Glutamatergic neuron (in vitro differentiated cells): ENCODE measurements around the gene C2CD3. TPM values are rescaled to one million over a fixed set of nuclear protein-coding genes. Genes with fewer than 3 reads are reported as not detected.

Source experiments
- DNase-seq: peaks from one replicate; pipeline ENCODE4 v3.0.0; 2022
- H3K27ac Mint-ChIP-seq: one replicate; pipeline ENCODE4 v1.8.0; 2020; ENCODE audit warnings: mild to moderate bottlenecking, mixed read lengths, inconsistent platforms; ENCODE audit not compliant: unreplicated experiment
- H3K27me3 Mint-ChIP-seq: one replicate; pipeline ENCODE4 v1.8.0; 2020; ENCODE audit warnings: mild to moderate bottlenecking, moderate library complexity, mixed read lengths, inconsistent platforms; ENCODE audit not compliant: unreplicated experiment
- H3K36me3 Mint-ChIP-seq: one replicate; pipeline ENCODE4 v1.8.0; 2020; ENCODE audit warnings: mild to moderate bottlenecking, mixed read lengths, inconsistent platforms; ENCODE audit not compliant: unreplicated experiment
- H3K4me1 Mint-ChIP-seq: one replicate; pipeline ENCODE4 v1.8.0; 2020; ENCODE audit warnings: mild to moderate bottlenecking, low read depth, mixed read lengths, inconsistent platforms; ENCODE audit not compliant: unreplicated experiment
- H3K4me3 Mint-ChIP-seq: one replicate; pipeline ENCODE4 v1.8.0; 2020; ENCODE audit warnings: mild to moderate bottlenecking, mixed read lengths, inconsistent platforms; ENCODE audit not compliant: unreplicated experiment
- H3K9me3 Mint-ChIP-seq: one replicate; pipeline ENCODE4 v1.8.0; 2020; ENCODE audit warnings: mild to moderate bottlenecking, moderate library complexity, mixed read lengths, inconsistent platforms; ENCODE audit not compliant: unreplicated experiment
- total RNA-seq: library from RNA; stranded (reverse); fragmentation: NEBNext Ultra II Directional; extraction: Animal tissue kit (Norgen Biotek cat#: 25700); gene quantifications from one replicate; pipeline ENCODE4 v1.2.1, GENCODE V29; 2021; ENCODE audit not compliant: unreplicated experiment
- TF ChIP-seq, protein P1 (sequence below): fragments of 200-600 bp; sonication (generic); IDR thresholded peaks from one replicate; pipeline ENCODE4 v1.5.0; 2021; ENCODE audit not compliant: partially characterized antibody, unreplicated experiment

Gene C2CD3
- total RNA-seq, 1 donor from 2014 or later, result 182 TPM

DNA sequence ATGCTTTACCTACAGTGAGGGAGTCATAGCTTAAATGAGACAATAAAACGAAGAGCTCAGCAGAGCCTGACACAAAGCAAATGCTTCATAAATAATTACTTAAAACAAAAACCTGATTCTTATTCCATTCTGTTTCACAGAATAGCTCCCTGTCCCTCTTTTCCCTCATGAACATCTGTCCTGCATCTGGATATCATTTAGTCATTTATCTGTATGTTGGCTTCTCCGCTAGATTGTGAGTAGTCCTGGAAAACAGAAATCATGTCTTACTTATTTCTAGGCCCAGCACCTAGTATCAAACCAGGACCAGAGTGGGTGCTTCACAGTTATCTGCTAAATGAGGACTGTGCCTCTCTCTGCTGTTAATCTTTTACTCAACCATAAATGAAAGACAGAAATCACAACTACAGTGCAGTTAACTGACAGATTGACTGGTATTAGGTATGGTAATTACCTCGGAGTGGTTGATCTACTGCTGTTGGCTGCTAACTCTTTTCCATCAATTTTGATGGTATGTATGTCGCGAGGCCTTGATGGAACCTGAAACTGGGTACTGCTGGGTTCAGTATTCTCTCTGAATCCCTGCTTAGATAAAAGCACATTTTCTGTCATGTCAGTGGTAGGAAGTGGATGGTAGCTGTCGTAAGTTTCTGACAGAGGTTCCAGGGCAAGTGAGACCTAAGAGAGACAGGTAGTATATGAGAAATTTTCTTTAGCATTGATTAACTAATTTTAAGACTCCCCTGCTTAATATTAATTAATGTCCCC, 31.5 kb downstream of the C2CD3 start:
- Mint-ChIP-seq H3K4me3 (no peak overlapping the region), H3K27ac (no peak overlapping the region), H3K36me3 (no peaks in the 10 kb centered on the region), H3K9me3 (no peaks in the 10 kb centered on the region), H3K4me1 (peaks cover 2% of the 10 kb centered on the region), H3K27me3 (no peaks in the 10 kb centered on the region)
- TF ChIP-seq, protein P1, sequence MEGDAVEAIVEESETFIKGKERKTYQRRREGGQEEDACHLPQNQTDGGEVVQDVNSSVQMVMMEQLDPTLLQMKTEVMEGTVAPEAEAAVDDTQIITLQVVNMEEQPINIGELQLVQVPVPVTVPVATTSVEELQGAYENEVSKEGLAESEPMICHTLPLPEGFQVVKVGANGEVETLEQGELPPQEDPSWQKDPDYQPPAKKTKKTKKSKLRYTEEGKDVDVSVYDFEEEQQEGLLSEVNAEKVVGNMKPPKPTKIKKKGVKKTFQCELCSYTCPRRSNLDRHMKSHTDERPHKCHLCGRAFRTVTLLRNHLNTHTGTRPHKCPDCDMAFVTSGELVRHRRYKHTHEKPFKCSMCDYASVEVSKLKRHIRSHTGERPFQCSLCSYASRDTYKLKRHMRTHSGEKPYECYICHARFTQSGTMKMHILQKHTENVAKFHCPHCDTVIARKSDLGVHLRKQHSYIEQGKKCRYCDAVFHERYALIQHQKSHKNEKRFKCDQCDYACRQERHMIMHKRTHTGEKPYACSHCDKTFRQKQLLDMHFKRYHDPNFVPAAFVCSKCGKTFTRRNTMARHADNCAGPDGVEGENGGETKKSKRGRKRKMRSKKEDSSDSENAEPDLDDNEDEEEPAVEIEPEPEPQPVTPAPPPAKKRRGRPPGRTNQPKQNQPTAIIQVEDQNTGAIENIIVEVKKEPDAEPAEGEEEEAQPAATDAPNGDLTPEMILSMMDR, result no peak
- no peak for DNase-seq

DNA sequence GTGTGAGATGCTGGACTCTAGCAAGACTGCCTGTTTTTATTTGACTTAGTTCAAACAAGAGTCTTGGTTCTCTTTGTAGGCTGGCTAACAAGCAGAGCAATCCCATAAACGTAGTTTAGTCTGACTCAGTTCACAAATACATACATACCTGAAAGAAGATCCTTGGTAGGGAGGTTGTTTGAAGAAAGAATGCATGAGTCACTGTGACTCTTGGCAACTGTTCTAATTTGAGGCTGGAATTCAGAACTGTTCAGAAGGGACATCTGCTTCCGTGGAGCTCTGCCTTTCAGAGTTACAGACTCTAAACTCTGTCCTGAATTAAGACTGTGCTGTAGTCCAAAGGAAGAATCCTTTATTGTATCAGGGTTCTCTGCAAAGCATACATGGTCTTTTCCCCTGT, 32.2 kb downstream of the C2CD3 start:
- no peak overlapping the region for H3K4me3 Mint-ChIP-seq
- H3K4me1 Mint-ChIP-seq, result peaks cover 2% of the 10 kb centered on the region
- no peaks in the 10 kb centered on the region for H3K27me3 Mint-ChIP-seq
- no peak overlapping the region for H3K27ac Mint-ChIP-seq
- DNase-seq, result no peak
- TF ChIP-seq, protein P1, result no peak
- H3K36me3 Mint-ChIP-seq, result no peaks in the 10 kb centered on the region
- no peaks in the 10 kb centered on the region for H3K9me3 Mint-ChIP-seq

DNA sequence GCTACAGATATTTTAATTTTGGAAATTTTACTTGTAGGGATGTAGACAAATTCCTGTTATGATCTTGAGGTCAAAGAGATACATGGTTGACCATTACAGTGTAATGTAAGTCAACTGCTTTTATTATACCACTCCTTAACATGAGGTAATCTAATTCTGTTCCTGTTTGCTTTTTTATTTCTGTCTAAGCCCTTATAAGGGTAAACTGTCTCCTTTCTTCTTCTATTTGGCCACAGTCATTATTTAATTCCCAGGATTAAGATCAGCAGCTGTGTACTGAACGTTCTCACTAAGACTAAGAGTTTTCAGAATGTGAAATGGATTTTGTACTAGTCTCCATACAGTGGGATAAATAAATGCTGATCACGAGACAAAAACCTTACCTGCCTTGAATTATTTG, 32.8 kb downstream of the C2CD3 start:
- TF ChIP-seq, protein P1, result no peak

DNA sequence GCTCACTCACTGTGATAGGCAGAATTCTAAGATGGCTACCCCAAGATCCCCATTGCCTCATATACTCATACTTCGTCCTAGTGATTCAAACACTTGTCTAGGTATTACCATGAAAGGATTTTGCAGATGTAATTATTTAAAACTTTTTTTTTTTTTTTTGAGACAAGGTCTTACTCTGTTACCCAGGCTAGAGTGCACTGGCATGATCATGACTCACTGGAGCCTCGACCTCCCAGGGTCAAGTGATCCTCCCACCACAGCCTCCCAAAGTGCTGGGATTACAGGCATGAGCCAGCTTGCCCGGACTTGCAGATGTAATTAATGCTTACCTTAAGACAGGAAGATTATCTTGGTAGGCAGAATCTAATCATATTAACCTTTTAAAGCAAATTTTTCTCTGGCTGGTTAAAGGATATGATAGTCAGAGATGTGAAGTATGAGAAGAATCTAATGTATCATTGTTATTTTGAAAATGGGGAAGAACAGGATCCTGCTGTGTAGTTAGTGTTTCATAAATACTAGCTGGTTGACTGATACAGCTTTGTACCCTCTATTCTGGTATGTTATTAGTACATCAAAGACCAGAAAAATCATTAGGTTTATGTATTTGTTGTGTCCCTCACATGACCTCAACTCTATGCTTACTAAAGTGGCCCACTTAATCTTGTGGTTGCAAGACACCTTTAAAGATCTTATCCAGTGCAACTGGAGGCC, 35.5 kb downstream of the C2CD3 start:
- Mint-ChIP-seq H3K4me1 (peaks cover 2% of the 10 kb centered on the region), H3K36me3 (no peaks in the 10 kb centered on the region), H3K9me3 (peaks cover 2% of the 10 kb centered on the region), H3K4me3 (no peak overlapping the region), H3K27ac (no peak overlapping the region), H3K27me3 (no peaks in the 10 kb centered on the region)
- TF ChIP-seq, protein P1, result no peak
- DNase-seq, result no peak

More for the DNA sequence above, 32.8 kb downstream of the C2CD3 start:
- DNase-seq, result no peak
- Mint-ChIP-seq H3K4me3 (no peak overlapping the region), H3K36me3 (no peaks in the 10 kb centered on the region), H3K9me3 (no peaks in the 10 kb centered on the region), H3K27me3 (no peaks in the 10 kb centered on the region), H3K4me1 (peaks cover 2% of the 10 kb centered on the region), H3K27ac (no peak overlapping the region)

DNA sequence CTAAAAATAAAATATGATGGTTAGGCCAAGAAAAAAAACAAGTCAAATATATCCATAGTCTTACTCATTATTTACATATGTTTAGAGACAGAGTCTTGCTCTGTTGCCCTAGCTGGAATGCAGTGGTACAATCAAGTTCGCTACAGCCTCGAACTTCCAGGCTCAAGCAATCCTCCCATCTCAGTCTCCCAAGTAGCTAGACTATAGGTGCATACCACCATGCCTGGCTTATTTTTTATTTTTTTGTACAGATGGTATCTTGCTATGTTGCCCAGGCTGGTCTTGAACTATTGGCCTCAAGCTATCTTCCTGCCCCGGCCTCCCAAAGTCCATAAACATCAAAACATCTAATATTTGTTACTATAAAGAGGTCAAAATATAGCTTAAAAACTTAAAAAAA, 36.1 kb downstream of the C2CD3 start:
- no peak for DNase-seq
- no peak overlapping the region for H3K27ac Mint-ChIP-seq
- no peaks in the 10 kb centered on the region for H3K27me3 Mint-ChIP-seq
- TF ChIP-seq, protein P1, result no peak
- H3K4me3 Mint-ChIP-seq, result no peak overlapping the region
- H3K4me1 Mint-ChIP-seq, result peaks cover 2% of the 10 kb centered on the region
- H3K36me3 Mint-ChIP-seq, result no peaks in the 10 kb centered on the region
- H3K9me3 Mint-ChIP-seq, result peaks cover 2% of the 10 kb centered on the region
